Activated CD8-positive, alpha-beta memory T cell treated with anti-CD3 and anti-CD28 coated beads for 24 hours (primary cell): ENCODE data around the gene GHR.

ENCODE experiments used
- DNase-seq: peaks from one replicate; pipeline ENCODE4 v3.0.0-alpha.2; 2020

The GHR gene

DNA sequence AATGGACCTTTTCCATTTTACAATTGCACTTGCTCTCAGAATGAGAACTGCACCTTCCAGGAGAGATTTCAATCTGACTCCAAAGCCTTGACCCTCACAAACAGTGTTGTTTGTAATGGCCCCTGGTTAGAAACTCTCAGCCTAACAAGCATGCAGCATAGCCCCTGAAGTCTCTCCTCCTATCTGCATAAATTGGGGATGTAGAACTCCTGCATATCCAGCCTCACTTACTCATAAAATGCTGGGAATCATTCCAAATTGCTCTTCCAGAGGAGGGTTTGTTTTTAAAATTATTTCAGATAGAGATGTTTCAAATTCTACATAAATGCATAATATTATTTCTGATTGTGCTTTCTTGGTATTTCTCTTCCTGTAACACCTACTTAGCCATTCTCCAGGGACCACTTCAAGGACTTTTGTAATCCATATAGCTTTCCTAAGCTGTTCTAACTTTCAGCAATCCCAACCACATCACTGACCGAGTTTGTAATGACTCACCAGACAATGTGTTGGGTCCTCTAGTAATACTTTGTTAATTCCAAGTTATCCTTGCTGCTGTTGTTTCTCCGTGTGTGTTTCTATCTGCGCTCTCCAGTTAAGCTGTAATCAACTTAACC is 189.6 kb downstream of the GHR start:
- DNase-seq, result no peak

GRCh38 chr5:42614509-42614908 is 191.3 kb downstream of the GHR start:
- DNase-seq, result no peak

- no peak for DNase-seq
These were observed 197.5 kb downstream of the GHR start for GRCh38 chr5:42620579-42621216.

- DNase-seq, result no peak
These were observed 198.0 kb downstream of the GHR start for GRCh38 chr5:42621242-42621641.

- no peak for DNase-seq
These were observed 198.4 kb downstream of the GHR start for GRCh38 chr5:42621662-42622061.

- DNase-seq, result no peak
These were observed 201.7 kb downstream of the GHR start for GRCh38 chr5:42624912-42625311.

DNA sequence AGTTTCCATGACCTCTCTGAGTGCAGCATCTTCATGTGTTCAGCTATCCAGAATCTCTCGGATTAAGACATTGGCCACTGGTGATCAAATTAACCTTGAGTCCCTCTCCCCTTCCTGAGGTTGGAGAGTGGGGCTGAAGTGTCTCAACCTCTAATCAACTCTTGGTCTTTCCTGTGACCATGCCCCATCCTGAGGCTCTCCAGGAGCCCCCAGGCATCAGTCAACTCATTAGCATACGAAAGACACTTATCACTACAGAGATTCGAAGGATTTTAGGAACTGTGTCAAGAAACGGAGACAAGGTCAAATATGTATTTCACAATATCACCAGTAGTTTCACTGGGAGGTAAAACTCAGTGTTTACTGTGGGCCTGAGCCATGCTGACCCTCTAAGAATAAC is 203.2 kb downstream of the GHR start:
- DNase-seq, result no peak

- DNase-seq, result no peak
These were observed 205.6 kb downstream of the GHR start for GRCh38 chr5:42628821-42629220.

- DNase-seq, result no peak
These were observed 206.0 kb downstream of the GHR start for GRCh38 chr5:42629284-42629683.

DNA sequence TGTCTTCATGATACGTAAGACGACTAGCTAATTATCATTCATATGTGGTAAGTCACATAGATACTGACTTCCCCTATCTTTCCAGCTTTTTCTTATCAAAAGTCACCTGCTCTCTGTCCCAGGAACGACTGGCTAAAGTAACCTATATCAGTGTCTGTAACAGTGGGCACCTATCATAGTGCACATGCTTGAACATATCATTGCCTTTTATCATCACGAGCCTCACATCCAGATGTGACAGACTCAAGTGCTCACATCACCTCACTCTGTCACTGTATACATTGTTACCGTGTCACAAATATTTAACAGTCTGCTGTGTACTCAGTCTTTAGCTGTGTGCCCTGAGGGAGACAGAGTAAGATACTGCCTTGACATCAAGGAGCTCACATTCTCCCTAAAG is 208.0 kb downstream of the GHR start:
- no peak for DNase-seq

DNA sequence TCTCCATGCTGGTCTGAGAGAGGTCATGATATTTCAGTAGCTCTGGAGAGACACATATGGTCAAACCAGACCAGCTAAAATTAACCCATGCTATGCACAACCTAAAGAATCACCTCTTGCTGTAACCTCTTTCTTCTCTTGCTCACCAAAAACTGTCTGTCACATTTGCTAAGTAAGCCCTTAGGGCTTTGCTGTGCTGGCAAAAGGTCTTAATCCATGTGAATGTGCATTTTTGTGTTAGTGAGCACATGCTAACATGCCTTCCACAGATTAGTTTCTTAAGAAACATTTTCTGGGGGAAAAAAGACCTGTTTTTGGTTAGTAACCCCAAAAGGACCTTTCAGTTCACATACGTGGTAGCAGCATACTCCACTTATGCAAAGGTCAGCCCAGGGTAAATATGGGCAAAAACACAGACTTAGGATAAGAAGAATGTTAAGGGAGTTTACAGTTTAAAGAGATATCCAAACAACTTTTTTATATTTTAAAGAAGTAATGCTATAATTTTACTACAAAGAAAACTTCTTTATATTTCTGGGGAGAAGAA is 209.2 kb downstream of the GHR start:
- DNase-seq, result no peak

- DNase-seq, result no peak
These were observed 211.3 kb downstream of the GHR start for GRCh38 chr5:42634575-42634974.

GRCh38 chr5:42636425-42636824 is 213.2 kb downstream of the GHR start:
- no peak for DNase-seq

GRCh38 chr5:42636946-42637345 is 213.7 kb downstream of the GHR start:
- no peak for DNase-seq

DNA sequence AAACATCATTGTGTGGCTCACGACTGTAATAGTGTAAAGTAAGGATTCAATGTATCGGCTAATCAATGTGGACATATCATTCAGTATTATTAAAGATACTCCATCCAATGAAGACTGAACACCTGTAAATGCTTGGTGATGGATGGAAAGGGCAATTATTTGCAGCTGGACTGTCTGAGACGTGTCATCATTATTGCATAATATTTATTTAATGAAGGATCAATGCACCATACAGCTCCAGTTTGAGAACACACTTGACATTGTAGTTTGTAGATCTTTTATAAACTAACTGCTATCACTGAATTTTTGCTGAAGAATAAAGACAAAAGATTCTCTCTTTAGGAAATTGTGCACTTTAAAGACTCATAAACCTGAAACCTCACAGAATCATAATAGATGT is 215.7 kb downstream of the GHR start:
- no peak for DNase-seq

DNA sequence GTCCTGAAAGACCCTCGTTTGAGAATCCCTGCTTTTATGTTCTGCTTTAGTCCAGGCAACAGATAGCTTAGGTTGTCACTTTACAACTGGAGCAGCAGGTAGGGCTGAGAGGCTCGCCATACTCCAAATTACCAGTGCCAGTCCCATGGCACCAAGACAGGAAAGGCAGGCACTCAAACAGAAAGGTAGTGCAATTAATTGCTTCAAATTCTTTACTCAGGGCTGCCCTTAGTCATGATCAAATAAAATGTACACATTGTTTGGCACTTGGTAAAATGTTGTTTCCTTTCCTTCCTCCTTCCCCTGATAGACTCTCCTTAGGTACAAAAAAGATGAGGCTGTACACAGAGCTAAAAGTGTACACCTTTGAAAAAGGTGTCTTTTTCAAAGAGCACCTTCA is 217.6 kb downstream of the GHR start:
- DNase-seq, result no peak

DNA sequence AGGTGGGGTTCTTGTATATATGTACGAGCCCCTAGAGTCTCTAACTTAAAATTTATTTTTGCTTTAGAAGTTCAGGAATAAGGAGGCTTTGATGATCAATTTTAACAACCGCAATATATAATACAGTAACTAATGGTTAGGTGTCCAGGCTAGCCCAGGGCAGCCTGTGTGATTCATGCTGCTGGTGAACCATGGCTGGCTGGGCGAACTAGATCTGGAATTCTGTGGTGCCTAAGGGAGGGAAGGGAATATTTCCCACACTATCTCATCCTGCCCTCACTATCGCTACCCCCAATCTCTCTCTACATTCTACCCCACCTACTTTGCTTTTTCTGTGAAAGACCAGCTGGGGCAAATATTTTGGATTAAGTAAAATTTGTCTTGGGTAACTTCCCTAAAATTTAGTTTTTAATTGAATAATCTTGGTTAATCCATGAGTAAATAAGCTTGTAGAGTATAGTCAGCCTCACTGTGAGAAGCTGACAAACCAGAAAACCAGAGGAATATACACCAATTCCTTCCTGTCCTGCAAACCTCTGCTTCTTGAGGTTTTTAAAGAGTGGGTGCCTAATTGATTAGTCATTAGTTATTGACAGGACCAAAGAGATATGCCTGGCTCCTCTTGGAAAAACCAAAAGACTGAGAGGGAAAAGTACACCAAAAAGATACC is 218.2 kb downstream of the GHR start:
- no peak for DNase-seq

- DNase-seq, result no peak
These were observed 218.8 kb downstream of the GHR start for GRCh38 chr5:42642006-42642405.

- DNase-seq, result no peak
These were observed 220.1 kb downstream of the GHR start for GRCh38 chr5:42643360-42643759.

DNA sequence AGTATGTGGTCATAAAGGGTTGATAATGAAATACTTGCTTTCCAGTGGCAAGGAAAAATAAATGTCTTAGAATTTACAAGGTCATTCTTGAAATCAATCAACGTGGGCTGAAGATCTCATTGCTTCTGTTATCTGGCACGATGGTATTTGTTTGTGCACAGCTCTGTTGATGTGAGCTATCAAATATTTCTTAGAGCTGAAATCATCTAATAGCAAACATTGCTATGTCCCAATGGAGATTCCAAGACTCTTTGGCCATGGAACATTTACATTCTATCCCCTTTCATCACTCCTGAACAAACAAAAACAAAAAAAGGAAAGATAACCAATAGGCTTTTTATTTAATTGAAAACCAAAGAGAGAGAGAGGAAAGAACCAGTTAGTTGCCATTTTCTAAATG is 221.9 kb downstream of the GHR start:
- no peak for DNase-seq

GRCh38 chr5:42648036-42648435 is 224.8 kb downstream of the GHR start:
- DNase-seq, result no peak

- no peak for DNase-seq
These were observed 225.7 kb downstream of the GHR start for GRCh38 chr5:42648915-42649314.

DNA sequence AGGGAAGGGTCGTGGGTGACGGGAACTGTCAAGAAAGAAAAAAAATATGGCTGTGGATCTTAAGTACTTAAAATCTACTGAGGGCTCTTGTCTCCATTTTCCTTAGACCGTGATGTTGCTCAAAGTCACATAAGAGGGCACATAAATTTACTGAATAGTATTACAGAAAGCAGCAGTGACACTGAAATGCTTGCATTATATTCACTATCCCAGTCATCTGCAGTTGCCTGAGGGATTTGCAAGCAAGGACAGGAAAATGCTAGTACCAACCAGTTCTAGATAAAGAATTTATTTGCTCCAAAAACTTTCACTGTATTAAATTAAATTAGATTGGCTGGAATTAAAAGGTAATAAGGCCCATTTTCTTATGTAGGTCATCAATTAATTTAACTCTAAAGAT is 226.8 kb downstream of the GHR start:
- DNase-seq, result no peak

DNA sequence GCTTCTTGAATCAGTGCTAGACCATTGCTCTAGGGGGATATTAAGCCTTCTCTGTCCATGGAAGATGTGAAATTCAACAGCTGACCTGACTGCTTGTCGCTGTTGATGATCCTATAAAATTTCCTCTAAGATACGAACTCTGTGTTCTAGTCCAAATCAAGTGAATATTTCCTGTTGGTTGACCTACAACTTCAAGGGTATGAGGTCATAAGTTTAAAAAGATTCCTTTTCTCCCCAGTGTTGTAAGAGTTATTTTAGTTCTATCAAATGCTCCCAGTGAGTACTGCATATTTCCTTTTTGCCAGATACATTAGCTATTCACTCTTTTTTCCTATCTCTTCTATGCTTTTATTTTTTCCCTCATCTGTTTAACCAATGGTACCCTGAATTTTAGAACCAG is 230.5 kb downstream of the GHR start:
- DNase-seq, result no peak
